Erythroblast (primary cell): ENCODE data around the gene MUC20.
"Not testable (repeated sequence)": the region's sequence is repeated elsewhere in the genome, so short reads cannot be mapped to it uniquely, and the experiment has no call there.

Source experiments
- GATA1 ChIP-seq: IDR thresholded peaks from 2 replicates; pipeline ENCODE4 v1.6.1; 2011; ENCODE audit warnings: low read depth, mild to moderate bottlenecking, control low read depth, low read length, moderate library complexity
- POLR2A ChIP-seq: IDR thresholded peaks from 2 replicates; pipeline ENCODE4 v1.6.1; 2011; ENCODE audit warnings: mild to moderate bottlenecking, low read length

- TF ChIP-seq POLR2A, GATA1: not testable (repeated sequence)
These were observed 42.3 kb upstream of the MUC20 start for GRCh38 chr3:195678391-195679015.
